ENCODE results near the gene USP17L20.
A peak's percentile ranks its signal among the peaks of the same experiment; 100 is the strongest.
"Not testable (repeated sequence)": the region's sequence is repeated elsewhere in the genome, so short reads cannot be mapped to it uniquely, and the experiment has no call there.

USP17L20 gene, protein sequence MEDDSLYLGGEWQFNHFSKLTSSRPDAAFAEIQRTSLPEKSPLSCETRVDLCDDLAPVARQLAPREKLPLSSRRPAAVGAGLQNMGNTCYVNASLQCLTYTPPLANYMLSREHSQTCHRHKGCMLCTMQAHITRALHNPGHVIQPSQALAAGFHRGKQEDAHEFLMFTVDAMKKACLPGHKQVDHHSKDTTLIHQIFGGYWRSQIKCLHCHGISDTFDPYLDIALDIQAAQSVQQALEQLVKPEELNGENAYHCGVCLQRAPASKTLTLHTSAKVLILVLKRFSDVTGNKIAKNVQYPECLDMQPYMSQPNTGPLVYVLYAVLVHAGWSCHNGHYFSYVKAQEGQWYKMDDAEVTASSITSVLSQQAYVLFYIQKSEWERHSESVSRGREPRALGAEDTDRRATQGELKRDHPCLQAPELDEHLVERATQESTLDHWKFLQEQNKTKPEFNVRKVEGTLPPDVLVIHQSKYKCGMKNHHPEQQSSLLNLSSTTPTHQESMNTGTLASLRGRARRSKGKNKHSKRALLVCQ
- 0 reads per million in 2 donors for total RNA-seq

DNA sequence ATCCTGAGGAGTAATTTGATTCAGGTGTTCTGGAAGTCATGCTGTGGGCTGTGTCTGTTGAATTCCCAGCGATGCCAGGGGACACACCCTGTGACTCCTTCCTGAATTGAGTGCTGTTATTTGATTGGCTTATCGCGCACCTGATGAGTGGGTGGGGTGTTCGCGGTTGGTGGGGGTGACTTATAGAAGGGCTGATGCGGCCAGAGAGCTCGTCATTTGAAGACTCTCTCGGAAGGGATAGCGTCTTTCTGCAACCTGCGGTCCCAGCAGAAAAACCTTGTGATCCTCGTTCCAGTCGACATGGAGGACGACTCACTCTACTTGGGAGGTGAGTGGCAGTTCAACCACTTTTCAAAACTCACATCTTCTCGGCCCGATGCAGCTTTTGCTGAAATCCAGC is at the start of gene USP17L20:
USP17L20 (plus strand) TSS at position 301 of the 400 bp plus-strand sequence; CDS start at position 301, 0 bp downstream.
- DNase-seq: not testable (repeated sequence)

DNA sequence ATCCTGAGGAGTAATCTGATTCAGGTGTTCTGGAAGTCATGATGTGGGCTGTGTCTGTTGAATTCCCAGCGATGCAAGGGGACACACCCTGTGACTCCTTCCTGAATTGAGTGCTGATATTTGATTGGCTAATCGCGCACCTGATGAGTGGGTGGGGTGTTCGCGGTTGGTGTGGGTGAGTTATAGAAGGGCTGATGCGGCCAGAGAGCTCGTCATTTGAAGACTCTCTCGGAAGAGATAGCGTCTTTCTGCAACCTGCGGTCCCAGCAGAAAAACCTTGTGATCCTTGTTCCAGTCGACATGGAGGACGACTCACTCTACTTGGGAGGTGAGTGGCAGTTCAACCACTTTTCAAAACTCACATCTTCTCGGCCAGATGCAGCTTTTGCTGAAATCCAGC is 47.6 kb upstream of the USP17L20 start, which contains the start of gene USP17L10:
USP17L10 (plus strand) TSS at position 301 of the 400 bp plus-strand sequence; CDS start at position 301, 0 bp downstream.
- not testable (repeated sequence) for DNase-seq

DNA sequence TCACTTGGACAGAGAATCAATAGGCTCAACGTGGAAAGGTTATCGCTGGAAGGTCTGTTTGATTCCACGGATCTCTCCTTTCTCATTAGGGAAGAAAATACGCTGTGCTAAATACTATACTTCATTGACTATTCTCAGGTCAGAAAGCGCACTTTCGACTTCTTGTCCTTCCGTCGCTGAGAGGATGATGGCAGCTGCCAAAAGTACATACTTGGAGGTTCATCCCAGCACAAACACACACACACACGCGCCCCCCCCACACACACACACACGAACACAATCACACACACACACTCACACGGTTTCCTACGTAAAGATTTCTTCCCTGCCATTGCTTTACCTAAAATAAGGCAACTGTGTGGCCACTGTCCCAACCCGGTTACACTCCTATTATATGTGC is 43.2 kb upstream of the USP17L20 start:
- not testable (repeated sequence) for DNase-seq

DNA sequence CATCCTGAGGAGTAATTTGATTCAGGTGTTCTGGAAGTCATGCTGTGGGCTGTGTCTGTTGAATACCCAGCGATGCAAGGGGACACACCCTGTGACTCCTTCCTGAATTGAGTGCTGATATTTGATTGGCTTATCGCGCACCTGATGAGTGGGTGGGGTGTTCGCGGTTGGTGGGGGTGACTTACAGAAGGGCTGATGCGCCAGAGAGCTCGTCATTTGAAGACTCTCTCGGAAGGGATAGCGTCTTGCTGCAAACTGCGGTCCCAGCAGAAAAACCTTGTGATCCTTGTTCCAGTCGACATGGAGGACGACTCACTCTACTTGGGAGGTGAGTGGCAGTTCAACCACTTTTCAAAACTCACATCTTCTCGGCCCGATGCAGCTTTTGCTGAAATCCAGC is 42.8 kb upstream of the USP17L20 start, which contains the start of gene USP17L11:
USP17L11 (plus strand) TSS at position 301 of the 400 bp plus-strand sequence; CDS start at position 301, 0 bp downstream.
- not testable (repeated sequence) for DNase-seq

DNA sequence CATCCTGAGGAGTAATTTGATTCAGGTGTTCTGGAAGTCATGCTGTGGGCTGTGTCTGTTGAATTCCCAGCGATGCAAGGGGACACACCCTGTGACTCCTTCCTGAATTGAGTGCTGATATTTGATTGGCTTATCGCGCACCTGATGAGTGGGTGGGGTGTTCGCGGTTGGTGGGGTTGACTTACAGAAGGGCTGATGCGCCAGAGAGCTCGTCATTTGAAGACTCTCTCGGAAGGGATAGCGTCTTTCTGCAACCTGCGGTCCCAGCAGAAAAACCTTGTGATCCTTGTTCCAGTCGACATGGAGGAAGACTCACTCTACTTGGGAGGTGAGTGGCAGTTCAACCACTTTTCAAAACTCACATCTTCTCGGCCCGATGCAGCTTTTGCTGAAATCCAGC is 38.1 kb upstream of the USP17L20 start, which contains the start of gene USP17L12:
USP17L12 (plus strand) TSS at position 301 of the 400 bp plus-strand sequence; CDS start at position 301, 0 bp downstream.
- DNase-seq: not testable (repeated sequence)

DNA sequence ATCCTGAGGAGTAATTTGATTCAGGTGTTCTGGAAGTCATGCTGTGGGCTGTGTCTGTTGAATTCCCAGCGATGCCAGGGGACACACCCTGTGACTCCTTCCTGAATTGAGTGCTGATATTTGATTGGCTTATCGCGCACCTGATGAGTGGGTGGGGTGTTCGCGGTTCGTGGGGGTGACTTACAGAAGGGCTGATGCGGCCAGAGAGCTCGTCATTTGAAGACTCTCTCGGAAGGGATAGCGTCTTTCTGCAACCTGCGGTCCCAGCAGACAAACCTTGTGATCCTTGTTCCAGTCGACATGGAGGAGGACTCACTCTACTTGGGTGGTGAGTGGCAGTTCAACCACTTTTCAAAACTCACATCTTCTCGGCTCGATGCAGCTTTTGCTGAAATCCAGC is 33.3 kb upstream of the USP17L20 start, which contains the start of gene USP17L13:
USP17L13 (plus strand) TSS at position 301 of the 400 bp plus-strand sequence; CDS start at position 301, 0 bp downstream.
- DNase-seq: not testable (repeated sequence)

DNA sequence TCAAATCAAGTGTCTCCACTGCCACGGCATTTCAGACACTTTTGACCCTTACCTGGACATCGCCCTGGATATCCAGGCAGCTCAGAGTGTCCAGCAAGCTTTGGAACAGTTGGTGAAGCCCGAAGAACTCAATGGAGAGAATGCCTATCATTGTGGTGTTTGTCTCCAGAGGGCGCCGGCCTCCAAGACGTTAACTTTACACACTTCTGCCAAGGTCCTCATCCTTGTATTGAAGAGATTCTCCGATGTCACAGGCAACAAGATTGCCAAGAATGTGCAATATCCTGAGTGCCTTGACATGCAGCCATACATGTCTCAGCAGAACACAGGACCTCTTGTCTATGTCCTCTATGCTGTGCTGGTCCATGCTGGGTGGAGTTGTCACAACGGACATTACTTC is 27.7 kb upstream of the USP17L20 start:
- DNase-seq: not testable (repeated sequence)

DNA sequence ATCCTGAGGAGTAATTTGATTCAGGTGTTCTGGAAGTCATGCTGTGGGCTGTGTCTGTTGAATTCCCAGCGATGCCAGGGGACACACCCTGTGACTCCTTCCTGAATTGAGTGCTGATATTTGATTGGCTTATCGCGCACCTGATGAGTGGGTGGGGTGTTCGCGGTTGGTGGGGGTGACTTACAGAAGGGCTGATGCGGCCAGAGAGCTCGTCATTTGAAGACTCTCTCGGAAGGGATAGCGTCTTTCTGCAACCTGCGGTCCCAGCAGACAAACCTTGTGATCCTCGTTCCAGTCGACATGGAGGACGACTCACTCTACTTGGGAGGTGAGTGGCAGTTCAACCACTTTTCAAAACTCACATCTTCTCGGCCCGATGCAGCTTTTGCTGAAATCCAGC is 23.8 kb upstream of the USP17L20 start, which contains the start of gene USP17L15:
USP17L15 (plus strand) TSS at position 301 of the 400 bp plus-strand sequence; CDS start at position 301, 0 bp downstream.
- DNase-seq: not testable (repeated sequence)

DNA sequence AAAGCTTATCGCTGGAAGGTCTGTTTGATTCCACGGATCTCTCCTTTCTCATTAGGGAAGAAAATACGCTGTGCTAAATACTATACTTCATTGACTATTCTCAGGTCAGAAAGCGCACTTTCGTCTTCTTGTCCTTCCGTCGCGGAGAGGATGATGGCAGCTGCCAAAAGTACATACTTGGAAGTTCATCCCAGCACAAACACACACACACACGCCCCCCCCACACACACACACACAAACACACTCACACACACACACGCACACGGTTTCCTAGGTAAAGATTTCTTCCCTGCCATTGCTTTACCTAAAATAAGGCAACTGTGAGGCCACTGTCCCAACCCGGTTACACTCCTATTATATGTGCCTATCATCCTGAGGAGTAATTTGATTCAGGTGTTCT is 19.5 kb upstream of the USP17L20 start:
- DNase-seq: not testable (repeated sequence)

DNA sequence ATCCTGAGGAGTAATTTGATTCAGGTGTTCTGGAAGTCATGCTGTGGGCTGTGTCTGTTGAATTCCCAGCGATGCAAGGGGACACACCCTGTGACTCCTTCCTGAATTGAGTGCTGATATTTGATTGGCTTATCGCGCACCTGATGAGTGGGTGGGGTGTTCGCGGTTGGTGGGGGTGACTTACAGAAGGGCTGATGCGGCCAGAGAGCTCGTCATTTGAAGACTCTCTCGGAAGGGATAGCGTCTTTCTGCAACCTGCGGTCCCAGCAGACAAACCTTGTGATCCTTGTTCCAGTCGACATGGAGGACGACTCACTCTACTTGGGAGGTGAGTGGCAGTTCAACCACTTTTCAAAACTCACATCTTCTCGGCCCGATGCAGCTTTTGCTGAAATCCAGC is 14.3 kb upstream of the USP17L20 start, which contains the start of gene USP17L17:
USP17L17 (plus strand) TSS at position 301 of the 400 bp plus-strand sequence; CDS start at position 301, 0 bp downstream.
- not testable (repeated sequence) for DNase-seq

DNA sequence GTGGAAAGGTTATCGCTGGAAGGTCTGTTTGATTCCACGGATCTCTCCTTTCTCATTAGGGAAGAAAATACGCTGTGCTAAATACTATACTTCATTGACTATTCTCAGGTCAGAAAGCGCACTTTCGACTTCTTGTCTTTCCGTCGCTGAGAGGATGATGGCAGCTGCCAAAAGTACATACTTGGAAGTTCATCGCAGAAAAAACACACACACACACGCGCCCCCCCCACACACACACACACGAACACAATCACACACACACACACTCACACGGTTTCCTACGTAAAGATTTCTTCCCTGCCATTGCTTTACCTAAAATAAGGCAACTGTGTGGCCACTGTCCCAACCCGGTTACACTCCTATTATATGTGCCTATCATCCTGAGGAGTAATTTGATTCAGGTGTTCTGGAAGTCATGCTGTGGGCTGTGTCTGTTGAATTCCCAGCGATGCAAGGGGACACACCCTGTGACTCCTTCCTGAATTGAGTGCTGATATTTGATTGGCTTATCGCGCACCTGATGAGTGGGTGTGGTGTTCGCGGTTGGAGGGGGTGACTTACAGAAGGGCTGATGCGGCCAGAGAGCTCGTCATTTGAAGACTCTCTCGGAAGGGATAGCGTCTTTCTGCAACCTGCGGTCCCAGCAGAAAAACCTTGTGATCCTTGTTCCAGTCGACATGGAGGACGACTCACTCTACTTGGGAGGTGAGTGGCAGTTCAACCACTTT is 9.8 kb upstream of the USP17L20 start, which contains the start of gene USP17L18:
USP17L18 (plus strand) TSS at position 678 of the 728 bp plus-strand sequence; CDS start at position 678, 0 bp downstream.
- DNase-seq: peak in 2 of 5 experiments; percentile 0 to 5

DNA sequence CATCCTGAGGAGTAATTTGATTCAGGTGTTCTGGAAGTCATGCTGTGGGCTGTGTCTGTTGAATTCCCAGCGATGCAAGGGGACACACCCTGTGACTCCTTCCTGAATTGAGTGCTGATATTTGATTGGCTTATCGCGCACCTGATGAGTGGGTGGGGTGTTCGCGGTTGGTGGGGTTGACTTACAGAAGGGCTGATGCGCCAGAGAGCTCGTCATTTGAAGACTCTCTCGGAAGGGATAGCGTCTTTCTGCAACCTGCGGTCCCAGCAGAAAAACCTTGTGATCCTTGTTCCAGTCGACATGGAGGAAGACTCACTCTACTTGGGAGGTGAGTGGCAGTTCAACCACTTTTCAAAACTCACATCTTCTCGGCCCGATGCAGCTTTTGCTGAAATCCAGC is 4.8 kb upstream of the USP17L20 start, which contains the start of gene USP17L19:
USP17L19 (plus strand) TSS at position 301 of the 400 bp plus-strand sequence; CDS start at position 301, 0 bp downstream.
- not testable (repeated sequence) for DNase-seq

DNA sequence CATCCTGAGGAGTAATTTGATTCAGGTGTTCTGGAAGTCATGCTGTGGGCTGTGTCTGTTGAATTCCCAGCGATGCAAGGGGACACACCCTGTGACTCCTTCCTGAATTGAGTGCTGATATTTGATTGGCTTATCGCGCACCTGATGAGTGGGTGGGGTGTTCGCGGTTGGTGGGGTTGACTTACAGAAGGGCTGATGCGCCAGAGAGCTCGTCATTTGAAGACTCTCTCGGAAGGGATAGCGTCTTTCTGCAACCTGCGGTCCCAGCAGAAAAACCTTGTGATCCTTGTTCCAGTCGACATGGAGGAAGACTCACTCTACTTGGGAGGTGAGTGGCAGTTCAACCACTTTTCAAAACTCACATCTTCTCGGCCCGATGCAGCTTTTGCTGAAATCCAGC is 4.6 kb downstream of the USP17L20 start, which contains the start of gene USP17L21:
USP17L21 (plus strand) TSS at position 301 of the 400 bp plus-strand sequence; CDS start at position 301, 0 bp downstream.
- not testable (repeated sequence) for DNase-seq

DNA sequence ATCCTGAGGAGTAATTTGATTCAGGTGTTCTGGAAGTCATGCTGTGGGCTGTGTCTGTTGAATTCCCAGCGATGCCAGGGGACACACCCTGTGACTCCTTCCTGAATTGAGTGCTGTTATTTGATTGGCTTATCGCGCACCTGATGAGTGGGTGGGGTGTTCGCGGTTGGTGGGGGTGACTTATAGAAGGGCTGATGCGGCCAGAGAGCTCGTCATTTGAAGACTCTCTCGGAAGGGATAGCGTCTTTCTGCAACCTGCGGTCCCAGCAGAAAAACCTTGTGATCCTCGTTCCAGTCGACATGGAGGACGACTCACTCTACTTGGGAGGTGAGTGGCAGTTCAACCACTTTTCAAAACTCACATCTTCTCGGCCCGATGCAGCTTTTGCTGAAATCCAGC is 9.4 kb downstream of the USP17L20 start, which contains the start of gene USP17L22:
USP17L22 (plus strand) TSS at position 301 of the 400 bp plus-strand sequence; CDS start at position 301, 0 bp downstream.
- not testable (repeated sequence) for DNase-seq

DNA sequence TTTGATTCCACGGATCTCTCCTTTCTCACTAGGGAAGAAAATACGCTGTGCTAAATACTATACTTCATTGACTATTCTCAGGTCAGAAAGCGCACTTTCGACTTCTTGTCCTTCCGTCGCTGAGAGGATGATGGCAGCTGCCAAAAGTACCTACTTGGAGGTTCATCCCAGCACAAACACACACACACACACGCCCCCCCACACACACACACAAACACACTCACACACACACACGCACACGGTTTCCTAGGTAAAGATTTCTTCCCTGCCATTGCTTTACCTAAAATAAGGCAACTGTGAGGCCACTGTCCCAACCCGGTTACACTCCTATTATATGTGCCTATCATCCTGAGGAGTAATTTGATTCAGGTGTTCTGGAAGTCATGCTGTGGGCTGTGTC is 13.8 kb downstream of the USP17L20 start:
- peak in 1 of 5 experiments; percentile 23 for DNase-seq

Measured in T-helper 2 cell (primary cell).